Esophagus squamous epithelium (tissue), 5 donors: ENCODE results near the gene FBXO2. TPM values are rescaled to one million over a fixed set of nuclear protein-coding genes. Genes with fewer than 3 reads are reported as not detected.

Source experiments
- DNase-seq: peaks from one replicate; lab custom pipeline; 2025; lab: John Stamatoyannopoulos, UW
- H3K27ac ChIP-seq, 4 donors: fragments of 200-600 bp; sonication (generic); one replicate each; pipeline ENCODE4 v1.5.1; 2016 to 2019; ENCODE audit warnings: mild to moderate bottlenecking in 1 of 4
- H3K27me3 ChIP-seq, 4 donors: fragments of 200-600 bp; sonication (generic); 1 replicate in 3 of 4; 2 replicates in 1 of 4; pipeline versions ENCODE4 v1.5.1 to v1.6.0; 2017 to 2021; ENCODE audit warnings: antibody characterized with exemption in 1 of 4
- H3K36me3 ChIP-seq, 3 donors: fragments of 200-600 bp; sonication (generic); one replicate each; pipeline ENCODE4 v1.5.1; 2016 to 2019
- H3K4me1 ChIP-seq, 3 donors: fragments of 200-600 bp; sonication (generic); one replicate each; pipeline ENCODE4 v1.5.1; 2017 to 2019
- H3K4me3 ChIP-seq, 4 donors: fragments of 200-600 bp; sonication (generic); 1 replicate in 3 of 4; 2 replicates in 1 of 4; pipeline ENCODE4 v1.5.1; 2016 to 2019; ENCODE audit warnings: mild to moderate bottlenecking in 2 of 4, moderate library complexity in 1 of 4
- H3K9me3 ChIP-seq, 3 donors: fragments of 200-600 bp; sonication (generic); one replicate each; pipeline ENCODE4 v1.5.1; 2016 to 2019
- POLR2A ChIP-seq, 4 donors: fragments of 450-650 bp; IDR thresholded peaks; one replicate each; pipeline ENCODE4 v1.6.1; 2017; ENCODE audit warnings: antibody characterized with exemption in 4 of 4, mild to moderate bottlenecking in 4 of 4, moderate library complexity in 3 of 4
- WGBS, 2 donors: methylation state at CpG; one replicate each; pipeline ENCODE4 v1.1.5; 2018; 5-methylcytosine and 5-hydroxymethylcytosine counted together
- intact Hi-C: fragments of 100-400 bp; cut with DNase I; formaldehyde crosslinking; loops from one replicate; pipeline ENCODE4 v1.15.0; 2022
- total RNA-seq, 4 donors: library from RNA; depleted of rRNA; stranded (reverse); fragments of >200 nt; gene quantifications; one replicate each; pipeline ENCODE4 v1.1.0, GENCODE V29; 2016
- TF ChIP-seq, protein P1 (sequence below), 6 experiments: fragments of 450-650 bp in 4 of 6; fragments of 200-600 bp in 2 of 6; sonication (generic) in 2 of 6; IDR thresholded peaks; one replicate each; pipeline ENCODE4 v1.5.1; 2016 to 2019; ENCODE audit warnings: antibody characterized with exemption in 6 of 6, mild to moderate bottlenecking in 4 of 6, moderate library complexity in 4 of 6
- donor health status: DM: yes; HTN: yes; CAD: no.

FBXO2 gene
- total RNA-seq, 4 donors from 2014 or later: 2.6 to 13.6 (median 8.0) TPM

DNA sequence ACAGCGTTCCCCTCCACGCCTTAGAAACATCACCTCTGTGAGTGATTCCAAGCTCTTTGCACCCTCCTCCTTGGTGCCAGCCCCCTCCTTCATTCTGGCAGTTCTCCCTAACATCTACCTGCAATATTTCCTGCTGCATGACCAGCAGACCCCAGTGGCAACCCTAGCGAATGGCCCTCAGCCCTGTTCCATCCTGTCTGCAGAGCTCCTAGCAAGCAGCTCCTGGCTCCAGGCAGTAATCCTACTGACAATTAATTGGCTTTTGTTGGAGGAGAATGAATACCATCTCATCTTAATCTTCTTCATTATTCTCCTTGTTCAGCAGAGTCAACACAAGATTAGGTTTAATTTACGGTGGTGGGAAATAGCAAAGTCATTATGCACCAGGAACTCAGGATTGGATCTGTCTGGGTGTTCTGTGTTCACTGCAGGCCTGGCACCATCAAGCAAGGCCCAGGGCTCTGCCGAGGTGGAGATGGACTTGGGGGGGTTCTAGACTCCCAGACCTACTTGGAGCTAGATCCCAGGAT is 12.4 kb downstream of the FBXO2 start:
- TF ChIP-seq POLR2A (IDR thresholded peaks at IDR 0.05): no peak
- TF ChIP-seq, protein P1, sequence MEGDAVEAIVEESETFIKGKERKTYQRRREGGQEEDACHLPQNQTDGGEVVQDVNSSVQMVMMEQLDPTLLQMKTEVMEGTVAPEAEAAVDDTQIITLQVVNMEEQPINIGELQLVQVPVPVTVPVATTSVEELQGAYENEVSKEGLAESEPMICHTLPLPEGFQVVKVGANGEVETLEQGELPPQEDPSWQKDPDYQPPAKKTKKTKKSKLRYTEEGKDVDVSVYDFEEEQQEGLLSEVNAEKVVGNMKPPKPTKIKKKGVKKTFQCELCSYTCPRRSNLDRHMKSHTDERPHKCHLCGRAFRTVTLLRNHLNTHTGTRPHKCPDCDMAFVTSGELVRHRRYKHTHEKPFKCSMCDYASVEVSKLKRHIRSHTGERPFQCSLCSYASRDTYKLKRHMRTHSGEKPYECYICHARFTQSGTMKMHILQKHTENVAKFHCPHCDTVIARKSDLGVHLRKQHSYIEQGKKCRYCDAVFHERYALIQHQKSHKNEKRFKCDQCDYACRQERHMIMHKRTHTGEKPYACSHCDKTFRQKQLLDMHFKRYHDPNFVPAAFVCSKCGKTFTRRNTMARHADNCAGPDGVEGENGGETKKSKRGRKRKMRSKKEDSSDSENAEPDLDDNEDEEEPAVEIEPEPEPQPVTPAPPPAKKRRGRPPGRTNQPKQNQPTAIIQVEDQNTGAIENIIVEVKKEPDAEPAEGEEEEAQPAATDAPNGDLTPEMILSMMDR (IDR thresholded peaks at IDR 0.05): no peak
- intact Hi-C loops: loop anchor here (5.0 to 10.0 kb wide), 2 partner anchors 400 to 607 kb away; no protein-coding TSS in a partner anchor
- peaks cover 0 to 57% (median 0%) of the 10 kb centered on the region in 4 donors for H3K27me3 ChIP-seq
- no peak for DNase-seq
- WGBS, 2 donors: 41 to 46% methylated on average over 4 to 5 of the region's 5 CpGs
- H3K4me3 ChIP-seq: no peak overlapping the region
- no peaks in the 10 kb centered on the region for H3K4me1 ChIP-seq
- no peak overlapping the region for H3K27ac ChIP-seq
- H3K9me3 ChIP-seq: no peaks in the 10 kb centered on the region
- no peaks in the 10 kb centered on the region for H3K36me3 ChIP-seq

DNA sequence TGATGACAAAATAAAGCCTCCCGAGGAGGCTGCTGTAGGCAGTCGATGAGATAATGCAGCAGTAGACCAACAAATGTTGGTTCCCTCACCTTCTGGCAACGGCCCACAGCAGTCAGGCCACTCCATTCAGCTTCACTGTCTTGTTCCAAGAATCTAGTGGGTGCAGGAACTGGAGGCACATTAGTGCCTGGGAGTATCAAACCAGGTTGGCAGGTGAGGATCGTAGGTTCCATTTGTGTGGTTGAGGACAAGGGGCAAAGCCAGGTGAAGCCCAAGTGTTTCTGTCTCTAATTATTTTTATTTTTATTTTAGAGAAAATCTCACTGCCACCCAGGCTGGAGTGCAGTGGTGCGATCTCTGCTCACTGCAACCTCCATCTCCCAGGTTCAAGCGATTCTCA is 13.3 kb downstream of the FBXO2 start:
- Histone ChIP-seq H3K4me3 (no peak overlapping the region), H3K4me1 (no peaks in the 10 kb centered on the region), H3K27ac (no peak overlapping the region), H3K9me3 (no peaks in the 10 kb centered on the region), H3K27me3 (peaks cover 0 to 58% (median 0%) of the 10 kb centered on the region in 4 donors), H3K36me3 (no peaks in the 10 kb centered on the region)
- no peak for DNase-seq
- no peak for TF ChIP-seq POLR2A (IDR thresholded peaks at IDR 0.05)
- TF ChIP-seq, protein P1 (IDR thresholded peaks at IDR 0.05): no peak
- intact Hi-C loops: loop anchor here (5.0 to 10.0 kb wide), 2 partner anchors 399 to 606 kb away; no protein-coding TSS in a partner anchor
- 71 to 78% methylated on average over 4 to 6 of the region's 6 CpGs for WGBS, 2 donors

- no peaks in the 10 kb centered on the region for H3K4me1 ChIP-seq
- WGBS, 2 donors: 58 to 59% methylated on average over 6 to 7 of the region's 7 CpGs
- no peak for DNase-seq
- H3K36me3 ChIP-seq: no peaks in the 10 kb centered on the region
- intact Hi-C loops: loop anchor here (5.0 to 10.0 kb wide), 2 partner anchors 398 to 605 kb away; no protein-coding TSS in a partner anchor
- no peak for TF ChIP-seq POLR2A (IDR thresholded peaks at IDR 0.05)
- TF ChIP-seq, protein P1 (IDR thresholded peaks at IDR 0.05): no peak
- H3K27ac ChIP-seq: no peak overlapping the region
- H3K4me3 ChIP-seq: no peak overlapping the region
- H3K27me3 ChIP-seq: peaks cover 0 to 62% (median 0%) of the 10 kb centered on the region in 4 donors
- H3K9me3 ChIP-seq: no peaks in the 10 kb centered on the region
Observed at GRCh38 chr1:11640101-11640500, 14.1 kb downstream of the FBXO2 start.

GRCh38 chr1:11639372-11639771 is 14.9 kb downstream of the FBXO2 start:
- no peaks in the 10 kb centered on the region for H3K9me3 ChIP-seq
- peaks cover 0 to 67% (median 0%) of the 10 kb centered on the region in 4 donors for H3K27me3 ChIP-seq
- no peak overlapping the region for H3K4me3 ChIP-seq
- TF ChIP-seq, protein P1 (IDR thresholded peaks at IDR 0.05): no peak
- no peak for TF ChIP-seq POLR2A (IDR thresholded peaks at IDR 0.05)
- intact Hi-C loops: no loop called here
- no peaks in the 10 kb centered on the region for H3K36me3 ChIP-seq
- DNase-seq: no peak
- WGBS, 2 donors: 89 to 90% methylated on average over 2 to 4 of the region's 4 CpGs
- H3K27ac ChIP-seq: no peak overlapping the region
- no peaks in the 10 kb centered on the region for H3K4me1 ChIP-seq

DNA sequence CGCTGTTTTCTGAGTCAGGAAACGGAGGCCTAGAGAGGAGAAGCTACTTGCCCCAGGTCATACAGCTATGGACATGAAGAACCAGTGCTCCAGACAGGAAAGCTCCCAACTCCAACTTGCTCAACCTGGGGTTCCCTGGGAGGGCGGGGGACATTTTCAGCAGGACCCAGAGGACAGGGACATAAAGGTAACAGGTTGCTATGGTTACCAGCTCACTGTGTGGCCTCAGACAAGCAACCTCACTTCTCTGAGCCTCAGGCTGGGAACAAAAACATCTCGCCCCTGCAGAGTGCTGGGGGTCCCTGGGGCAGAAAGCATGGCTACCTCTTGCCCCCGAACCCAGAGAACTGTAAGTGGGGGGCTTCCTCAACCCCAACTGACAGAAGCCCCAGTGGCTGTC is 16.1 kb downstream of the FBXO2 start:
- Histone ChIP-seq H3K4me1 (no peaks in the 10 kb centered on the region), H3K27me3 (peaks cover 0 to 77% (median 0%) of the 10 kb centered on the region in 4 donors), H3K27ac (no peak overlapping the region), H3K9me3 (no peaks in the 10 kb centered on the region), H3K4me3 (no peak overlapping the region), H3K36me3 (no peaks in the 10 kb centered on the region)
- no peak for DNase-seq
- TF ChIP-seq, protein P1 (IDR thresholded peaks at IDR 0.05): no peak
- TF ChIP-seq POLR2A (IDR thresholded peaks at IDR 0.05): no peak
- intact Hi-C loops: no loop called here
- 44% methylated on average over 4 of the region's 5 CpGs; no CpG with 5 or more reads in 1 of the 2 donors for WGBS, 2 donors
